ENCODE measurements around the gene DGKZ.
A peak's percentile ranks its signal among the peaks of the same experiment; 100 is the strongest.

Gene DGKZ

GRCh38 chr11:46377290-46377689 is 30.0 kb downstream of the DGKZ start:
- Histone ChIP-seq H3K27me3 (ENCODE audit: insufficient read depth, poor library complexity, severe bottlenecking) (peaks cover 13% of the 10 kb centered on the region), H3K4me3 (replicated peaks; ENCODE audit: insufficient read depth, low read length) (no peak overlapping the region), H3K27ac (replicated peaks) (no peak overlapping the region)
- no peak for DNase-seq (ENCODE audit: low read depth in 1 of 2, low spot score in 1 of 2)
- TF ChIP-seq CTCF (IDR thresholded peaks at IDR 0.05; ENCODE audit: insufficient read depth, low read length), result no peak
- peak; percentile 45; the same call in 1 of the 2 replicates for TF ChIP-seq POLR2AphosphoS5 (IDR thresholded peaks at IDR 0.05; ENCODE audit: low read depth)

- no peak for DNase-seq (ENCODE audit: low read depth in 1 of 2, low spot score in 1 of 2)
- H3K27me3 ChIP-seq (ENCODE audit: insufficient read depth, poor library complexity, severe bottlenecking), result peaks cover 15% of the 10 kb centered on the region
- no peak overlapping the region for H3K4me3 ChIP-seq (replicated peaks; ENCODE audit: insufficient read depth, low read length)
- TF ChIP-seq POLR2AphosphoS5 (IDR thresholded peaks at IDR 0.05; ENCODE audit: low read depth), result no peak
- no peak for TF ChIP-seq GABPA (IDR thresholded peaks at IDR 0.05; ENCODE audit: low read depth)
- TF ChIP-seq SPI1 (IDR thresholded peaks at IDR 0.05; ENCODE audit: borderline replicate concordance, low read depth), result no peak
- TF ChIP-seq CTCF (IDR thresholded peaks at IDR 0.05; ENCODE audit: insufficient read depth, low read length), result no peak
- TF ChIP-seq REST (IDR thresholded peaks at IDR 0.05; ENCODE audit: insufficient replicate concordance, low read depth), result no peak
- no peak overlapping the region for H3K27ac ChIP-seq (replicated peaks)
These were observed 30.6 kb downstream of the DGKZ start for GRCh38 chr11:46377831-46378230.

- no peak for DNase-seq (ENCODE audit: low read depth in 1 of 2, low spot score in 1 of 2)
- Histone ChIP-seq H3K27ac (replicated peaks) (no peak overlapping the region), H3K27me3 (ENCODE audit: insufficient read depth, poor library complexity, severe bottlenecking) (peaks cover 15% of the 10 kb centered on the region), H3K4me3 (replicated peaks; ENCODE audit: insufficient read depth, low read length) (no peak overlapping the region)
- no peak for TF ChIP-seq SPI1 (IDR thresholded peaks at IDR 0.05; ENCODE audit: borderline replicate concordance, low read depth)
- TF ChIP-seq GABPA (IDR thresholded peaks at IDR 0.05; ENCODE audit: low read depth), result no peak
- no peak for TF ChIP-seq CTCF (IDR thresholded peaks at IDR 0.05; ENCODE audit: insufficient read depth, low read length)
- peak; percentile 66 for TF ChIP-seq POLR2AphosphoS5 (IDR thresholded peaks at IDR 0.05; ENCODE audit: low read depth)
- TF ChIP-seq REST (IDR thresholded peaks at IDR 0.05; ENCODE audit: insufficient replicate concordance, low read depth), result no peak
These were observed 31.0 kb downstream of the DGKZ start for GRCh38 chr11:46378296-46378695.

GRCh38 chr11:46378811-46379481 is 31.7 kb downstream of the DGKZ start:
- H3K27ac ChIP-seq (replicated peaks), result no peak overlapping the region
- H3K27me3 ChIP-seq (ENCODE audit: insufficient read depth, poor library complexity, severe bottlenecking), result peaks cover 15% of the 10 kb centered on the region
- H3K4me3 ChIP-seq (replicated peaks; ENCODE audit: insufficient read depth, low read length), result no peak overlapping the region
- no peak for DNase-seq (ENCODE audit: low read depth in 1 of 2, low spot score in 1 of 2)
- TF ChIP-seq SPI1 (IDR thresholded peaks at IDR 0.05; ENCODE audit: borderline replicate concordance, low read depth), result no peak

Data from HL-60 (cell line).